PC-3 (cell line): ENCODE measurements around the gene PIMREG. TPM values are rescaled to one million over a fixed set of nuclear protein-coding genes. Genes with fewer than 3 reads are reported as not detected.

Experiments
- ATAC-seq: fragments of 200-7000 bp; cut with Tn5 transposase; 2 replicates; pipeline ENCODE4 v1.9.1; 2020; ENCODE audit warnings: mild to moderate bottlenecking, moderate library complexity
- BruUV-seq: library from RNA; stranded (reverse); fragments of 400-500 nt; replicated peaks from 2 replicates; lab custom pipeline; 2021; lab: Mats Ljungman, UMichigan
- CTCF ChIA-PET: fragments of 300-600 bp; sonication (Branson Sonifier 250); formaldehyde crosslinking; loops from one replicate; lab custom pipeline; 2022; ENCODE audit warnings: antibody characterized with exemption; lab: Charles Lee
- POLR2A ChIA-PET: fragments of 300-600 bp; sonication (Branson Sonifier 250); formaldehyde crosslinking; loops from one replicate; lab custom pipeline; 2022; ENCODE audit warnings: antibody characterized with exemption; ENCODE audit not compliant: unreplicated experiment; lab: Charles Lee
- DNase-seq: peaks from one replicate; pipeline ENCODE4 v3.0.0-alpha.2; 2015
- H2AFZ ChIP-seq: fragments of 300-600 bp; sonication (generic); 2 replicates; pipeline ENCODE4 v1.6.0; 2016; ENCODE audit warnings: antibody characterized with exemption, low read length
- H3F3A ChIP-seq: fragments of 300-600 bp; sonication (generic); one replicate; pipeline ENCODE4 v1.6.0; 2017; ENCODE audit warnings: antibody characterized with exemption, low read length, control low read depth, mild to moderate bottlenecking; ENCODE audit not compliant: unreplicated experiment
- H3K27ac ChIP-seq: fragments of 300-600 bp; sonication (generic); 2 replicates; pipeline ENCODE4 v1.5.1; 2016; ENCODE audit warnings: mild to moderate bottlenecking, low read length
- H3K27me3 ChIP-seq: fragments of 300-600 bp; sonication (generic); 2 replicates; pipeline ENCODE4 v1.6.1; 2016; ENCODE audit warnings: low read length, mixed read lengths
- H3K36me3 ChIP-seq: fragments of 300-600 bp; sonication (generic); 2 replicates; pipeline ENCODE4 v1.6.1; 2016; ENCODE audit warnings: low read depth, mixed run types, low read length, mixed read lengths
- H3K4me1 ChIP-seq: fragments of 300-600 bp; sonication (generic); 2 replicates; pipeline ENCODE4 v1.5.1; 2016; ENCODE audit warnings: low read length; ENCODE audit not compliant: insufficient read depth
- H3K4me2 ChIP-seq: fragments of 300-600 bp; sonication (generic); 2 replicates; pipeline ENCODE4 v1.6.0; 2016; ENCODE audit warnings: low read length
- H3K4me3 ChIP-seq: fragments of 300-600 bp; sonication (generic); 2 replicates; pipeline ENCODE4 v1.5.1; 2016; ENCODE audit warnings: mild to moderate bottlenecking, low read length, mixed read lengths
- H3K79me2 ChIP-seq: fragments of 300-600 bp; sonication (generic); 2 replicates; pipeline ENCODE4 v1.6.1; 2017; ENCODE audit warnings: low read length, mixed read lengths
- H3K9ac ChIP-seq: fragments of 300-600 bp; sonication (generic); 2 replicates; pipeline ENCODE4 v1.6.0; 2016; ENCODE audit warnings: mild to moderate bottlenecking, low read length
- H3K9me2 ChIP-seq: fragments of 300-600 bp; sonication (generic); replicated peaks from 2 replicates; pipeline ENCODE4 v1.6.1; 2016; ENCODE audit warnings: mixed run types, low read length, mixed read lengths
- H3K9me3 ChIP-seq: fragments of 300-600 bp; sonication (generic); 2 replicates; pipeline ENCODE4 v1.6.1; 2016; ENCODE audit warnings: low read length, mixed read lengths
- H4K20me1 ChIP-seq: fragments of 300-600 bp; sonication (generic); 2 replicates; pipeline ENCODE4 v1.6.1; 2016; ENCODE audit warnings: low read length, mixed read lengths
- EZH2 ChIP-seq: fragments of 300-600 bp; sonication (generic); IDR thresholded peaks from one replicate; pipeline ENCODE4 v1.6.1; 2017; ENCODE audit warnings: antibody characterized with exemption, mild to moderate bottlenecking, low read length; ENCODE audit not compliant: unreplicated experiment
- EZH2phosphoT487 ChIP-seq: fragments of 300-600 bp; sonication (generic); IDR thresholded peaks from 2 replicates; pipeline ENCODE4 v1.6.1; 2018; ENCODE audit warnings: mild to moderate bottlenecking, antibody characterized with exemption, low read length, borderline replicate concordance
- intact Hi-C: fragments of 100-400 bp; cut with micrococcal nuclease; formaldehyde crosslinking; loops from 2 replicates; pipeline ENCODE4 v1.9.0; 2023
- total RNA-seq: library from RNA; depleted of rRNA; stranded (reverse); fragments of >200 nt; gene quantifications from 2 replicates; pipeline ENCODE4 v1.2.3, GENCODE V29; 2014
- TF ChIP-seq, protein P1 (sequence below): fragments of 300-600 bp; sonication (generic); conservative IDR thresholded peaks from 2 replicates; pipeline ENCODE4 v1.5.1; 2017; ENCODE audit warnings: antibody characterized with exemption, low read depth, mild to moderate bottlenecking, low read length

PIMREG gene
- total RNA-seq, 1 experiment from 2014 or later = 67.6 TPM

GRCh38 chr17:6495450-6496115, 51.3 kb downstream of the PIMREG start:
- intact Hi-C loops = no loop called here
- no peaks in the 10 kb centered on the region for H3K79me2 ChIP-seq
- CTCF ChIA-PET = no interaction called here
- no peak overlapping the region for H2AFZ ChIP-seq
- no peak for TF ChIP-seq EZH2phosphoT487
- no peak for TF ChIP-seq EZH2
- TF ChIP-seq, protein P1, sequence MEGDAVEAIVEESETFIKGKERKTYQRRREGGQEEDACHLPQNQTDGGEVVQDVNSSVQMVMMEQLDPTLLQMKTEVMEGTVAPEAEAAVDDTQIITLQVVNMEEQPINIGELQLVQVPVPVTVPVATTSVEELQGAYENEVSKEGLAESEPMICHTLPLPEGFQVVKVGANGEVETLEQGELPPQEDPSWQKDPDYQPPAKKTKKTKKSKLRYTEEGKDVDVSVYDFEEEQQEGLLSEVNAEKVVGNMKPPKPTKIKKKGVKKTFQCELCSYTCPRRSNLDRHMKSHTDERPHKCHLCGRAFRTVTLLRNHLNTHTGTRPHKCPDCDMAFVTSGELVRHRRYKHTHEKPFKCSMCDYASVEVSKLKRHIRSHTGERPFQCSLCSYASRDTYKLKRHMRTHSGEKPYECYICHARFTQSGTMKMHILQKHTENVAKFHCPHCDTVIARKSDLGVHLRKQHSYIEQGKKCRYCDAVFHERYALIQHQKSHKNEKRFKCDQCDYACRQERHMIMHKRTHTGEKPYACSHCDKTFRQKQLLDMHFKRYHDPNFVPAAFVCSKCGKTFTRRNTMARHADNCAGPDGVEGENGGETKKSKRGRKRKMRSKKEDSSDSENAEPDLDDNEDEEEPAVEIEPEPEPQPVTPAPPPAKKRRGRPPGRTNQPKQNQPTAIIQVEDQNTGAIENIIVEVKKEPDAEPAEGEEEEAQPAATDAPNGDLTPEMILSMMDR = no peak
- no peaks in the 10 kb centered on the region for H4K20me1 ChIP-seq
- no peaks in the 10 kb centered on the region for H3F3A ChIP-seq
- no peak overlapping the region for H3K4me3 ChIP-seq
- POLR2A ChIA-PET = no interaction called here
- no peak for ATAC-seq
- H3K4me1 ChIP-seq = no peaks in the 10 kb centered on the region
- H3K9me2 ChIP-seq = no peaks in the 10 kb centered on the region
- H3K27ac ChIP-seq = no peak overlapping the region
- H3K9me3 ChIP-seq = no peaks in the 10 kb centered on the region
- H3K27me3 ChIP-seq = no peaks in the 10 kb centered on the region
- H3K4me2 ChIP-seq = no peak overlapping the region
- no TSS peak for BruUV-seq
- DNase-seq = no peak
- no peak overlapping the region for H3K9ac ChIP-seq
- H3K36me3 ChIP-seq = no peaks in the 10 kb centered on the region

DNA sequence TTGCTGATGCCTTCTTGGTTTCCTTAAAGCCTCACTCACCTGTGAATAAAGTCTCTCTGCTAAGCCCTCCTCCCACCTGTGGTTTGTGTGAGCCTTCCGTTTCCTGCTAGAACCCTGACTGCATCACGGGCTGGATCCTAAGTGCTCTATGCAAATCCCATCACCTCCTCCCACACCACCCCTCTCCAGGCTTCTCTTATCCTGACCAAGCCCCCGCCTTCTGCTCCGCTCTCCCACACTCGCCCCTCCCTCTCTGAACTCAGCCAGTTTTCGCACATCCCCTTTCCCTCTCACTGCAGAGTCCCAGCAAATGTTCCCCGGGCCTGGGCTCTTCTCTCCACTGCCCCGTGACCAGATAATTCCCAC, 51.8 kb downstream of the PIMREG start:
- Histone ChIP-seq H3K9me2 (no peaks in the 10 kb centered on the region), H4K20me1 (no peaks in the 10 kb centered on the region), H2AFZ (no peak overlapping the region), H3K9me3 (no peaks in the 10 kb centered on the region), H3K4me1 (no peaks in the 10 kb centered on the region), H3K27ac (no peak overlapping the region), H3K79me2 (no peaks in the 10 kb centered on the region), H3F3A (no peaks in the 10 kb centered on the region), H3K27me3 (no peaks in the 10 kb centered on the region), H3K9ac (no peak overlapping the region), H3K4me2 (no peak overlapping the region), H3K36me3 (no peaks in the 10 kb centered on the region), H3K4me3 (no peak overlapping the region)
- POLR2A ChIA-PET = no interaction called here
- no peak for ATAC-seq
- no peak for DNase-seq
- TF ChIP-seq, protein P1 = no peak
- TF ChIP-seq EZH2phosphoT487 (no peak), EZH2 (no peak)
- BruUV-seq = no TSS peak
- intact Hi-C loops = no loop called here
- CTCF ChIA-PET = no interaction called here

- CTCF ChIA-PET = no interaction called here
- DNase-seq = no peak
- H3K9me3 ChIP-seq = no peaks in the 10 kb centered on the region
- BruUV-seq = no TSS peak
- TF ChIP-seq EZH2 (no peak), EZH2phosphoT487 (no peak)
- TF ChIP-seq, protein P1 = no peak
- no peak for ATAC-seq
- intact Hi-C loops = no loop called here
- H3K9ac ChIP-seq = no peak overlapping the region
- POLR2A ChIA-PET = no interaction called here
- no peaks in the 10 kb centered on the region for H3K27me3 ChIP-seq
- no peaks in the 10 kb centered on the region for H3K9me2 ChIP-seq
- no peak overlapping the region for H2AFZ ChIP-seq
- no peaks in the 10 kb centered on the region for H4K20me1 ChIP-seq
- H3K4me2 ChIP-seq = no peak overlapping the region
- no peaks in the 10 kb centered on the region for H3K36me3 ChIP-seq
- H3F3A ChIP-seq = no peaks in the 10 kb centered on the region
- H3K79me2 ChIP-seq = no peaks in the 10 kb centered on the region
- H3K27ac ChIP-seq = no peak overlapping the region
- no peaks in the 10 kb centered on the region for H3K4me1 ChIP-seq
- H3K4me3 ChIP-seq = no peak overlapping the region
These were observed 52.6 kb downstream of the PIMREG start for GRCh38 chr17:6496640-6497441.
